ENCODE measurements around the gene TSHZ1.
A peak's percentile ranks its signal among the peaks of the same experiment; 100 is the strongest.

TSHZ1 gene

DNA sequence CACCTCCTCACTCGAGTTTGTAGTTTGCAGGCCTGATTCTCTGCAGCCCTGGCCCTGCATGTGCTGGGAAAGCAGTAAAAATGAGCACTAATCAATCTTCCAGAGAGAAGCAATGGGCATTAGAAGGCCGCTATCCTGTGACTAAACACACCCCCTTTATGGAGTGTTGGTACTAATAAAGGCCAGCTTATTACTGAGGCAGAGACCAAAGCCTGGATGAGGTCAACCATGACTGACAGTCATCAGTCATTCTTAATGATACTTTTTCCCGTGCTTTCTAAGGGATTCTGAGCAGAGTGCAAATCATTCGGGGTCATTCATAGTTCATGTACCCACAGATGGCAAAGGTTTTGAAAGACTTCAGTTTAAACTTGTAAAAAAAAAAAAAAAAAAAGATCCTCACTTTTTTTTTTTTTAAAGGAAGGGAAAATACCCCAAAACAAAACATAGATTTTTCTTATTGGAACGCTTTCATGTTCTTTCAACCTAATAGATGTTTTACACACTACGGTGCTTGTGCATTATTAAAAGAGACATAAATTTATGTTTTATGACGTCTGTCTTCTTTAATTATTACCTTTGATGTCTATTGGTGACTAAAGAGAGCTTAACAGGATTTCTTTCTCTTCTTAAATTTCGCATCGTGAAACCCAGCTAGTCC, 13.2 kb downstream of the TSHZ1 start:
- peak; percentile 37 to 78 for DNase-seq

DNA sequence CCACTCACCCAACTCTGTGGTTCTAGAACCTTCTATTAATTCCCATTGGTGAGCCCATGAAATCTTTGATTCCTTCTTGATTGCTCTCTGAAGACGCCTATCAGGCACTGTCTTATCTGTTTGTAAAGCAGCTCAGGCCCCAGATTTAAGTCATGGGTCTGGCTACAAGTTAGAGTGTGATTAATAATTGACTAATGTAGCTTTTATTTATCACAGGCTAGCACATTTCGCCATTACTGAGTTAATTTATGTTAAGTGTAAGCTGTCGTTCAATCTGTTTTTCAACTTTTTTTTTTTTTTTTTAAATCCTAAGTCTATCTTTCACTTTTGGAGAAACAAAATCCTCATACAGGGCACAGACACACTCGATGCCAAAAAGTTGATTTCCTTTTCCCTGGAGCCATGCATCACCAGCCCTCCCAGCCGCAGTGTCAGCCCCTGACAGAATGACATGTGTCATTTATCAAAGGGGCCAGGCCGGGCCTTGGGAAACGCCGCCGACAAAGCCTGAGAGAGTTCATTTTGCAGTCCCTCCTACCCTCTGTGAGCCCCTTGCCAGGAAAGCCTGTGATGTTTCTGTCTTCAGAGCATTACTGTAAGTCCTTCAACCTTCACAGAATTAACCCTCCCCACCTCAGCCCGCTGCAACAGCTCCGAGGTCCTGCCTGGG, 15.8 kb downstream of the TSHZ1 start:
- no peak for DNase-seq

DNA sequence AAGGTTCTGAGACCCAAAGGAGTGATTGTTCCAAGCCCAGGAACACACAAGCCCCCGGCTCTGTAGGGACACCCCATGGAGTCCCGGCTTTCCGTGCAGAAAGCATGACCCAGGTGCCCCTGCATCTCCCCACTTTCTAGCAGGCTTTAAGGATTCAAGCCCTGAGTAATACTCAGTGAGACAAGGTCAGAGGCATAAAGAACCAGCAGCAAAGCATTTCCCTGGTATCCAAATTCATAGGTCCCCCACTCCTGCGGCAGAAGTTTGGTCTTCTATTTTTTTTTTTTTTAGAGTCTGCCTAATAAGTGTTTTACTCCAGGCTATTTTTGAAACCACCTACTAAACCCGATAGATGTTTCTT, 16.3 kb downstream of the TSHZ1 start:
- DNase-seq = no peak

DNA sequence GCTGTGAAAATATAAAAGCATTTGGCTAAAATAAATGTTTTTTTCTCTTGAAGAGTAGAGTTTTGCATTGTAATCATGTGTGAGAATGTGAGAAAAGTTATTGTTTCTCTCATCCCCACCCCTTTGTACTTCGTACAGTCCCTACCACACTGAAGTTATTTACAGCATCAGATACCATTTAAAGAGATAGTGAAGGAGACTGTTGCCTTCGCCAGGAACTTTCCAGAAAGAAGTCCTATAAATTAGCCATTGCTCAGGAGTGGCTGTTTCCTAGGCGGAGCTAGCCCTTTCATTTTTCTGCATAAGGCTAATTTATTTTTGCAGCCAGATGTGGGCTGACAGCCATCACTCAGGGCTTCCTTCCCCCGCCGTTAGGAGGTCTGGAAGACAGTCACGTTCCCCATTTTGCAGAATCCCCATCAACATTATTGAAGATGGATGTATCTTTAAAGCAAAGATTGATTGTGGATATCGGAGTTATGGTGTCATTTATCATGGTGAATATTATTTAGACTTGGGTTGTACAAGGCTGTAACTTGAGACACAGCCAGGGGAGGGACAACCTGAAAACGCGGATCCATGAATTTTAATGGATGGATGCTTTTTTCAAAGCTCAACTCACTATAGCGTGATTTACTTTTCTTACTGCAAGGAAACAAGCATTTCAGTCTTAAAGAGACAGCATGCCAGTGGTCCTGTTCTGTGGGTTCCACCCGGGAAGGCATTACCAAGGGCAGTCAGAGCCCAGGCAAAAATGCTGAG, 17.1 kb downstream of the TSHZ1 start:
- no peak for DNase-seq

DNA sequence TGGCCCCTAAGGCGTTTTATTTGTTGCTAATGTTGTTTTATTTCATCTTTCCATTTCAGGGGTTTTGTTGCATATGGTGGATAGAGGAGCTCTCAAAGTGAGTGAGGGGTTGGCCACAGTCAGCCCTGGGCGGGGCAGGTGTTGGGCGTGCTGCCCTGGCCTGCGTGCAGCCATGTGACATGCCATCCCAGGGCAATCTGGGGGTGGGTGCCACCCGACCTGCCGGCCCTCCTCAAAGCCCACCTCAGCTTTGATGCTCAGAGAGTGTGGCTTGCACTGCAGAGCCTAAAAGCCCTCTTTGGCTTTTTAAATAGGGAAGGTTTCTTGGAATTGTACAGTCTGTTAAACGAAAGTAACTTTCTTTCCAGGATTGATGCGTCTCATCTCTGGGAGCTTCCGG, 18.4 kb downstream of the TSHZ1 start:
- DNase-seq = no peak

DNA sequence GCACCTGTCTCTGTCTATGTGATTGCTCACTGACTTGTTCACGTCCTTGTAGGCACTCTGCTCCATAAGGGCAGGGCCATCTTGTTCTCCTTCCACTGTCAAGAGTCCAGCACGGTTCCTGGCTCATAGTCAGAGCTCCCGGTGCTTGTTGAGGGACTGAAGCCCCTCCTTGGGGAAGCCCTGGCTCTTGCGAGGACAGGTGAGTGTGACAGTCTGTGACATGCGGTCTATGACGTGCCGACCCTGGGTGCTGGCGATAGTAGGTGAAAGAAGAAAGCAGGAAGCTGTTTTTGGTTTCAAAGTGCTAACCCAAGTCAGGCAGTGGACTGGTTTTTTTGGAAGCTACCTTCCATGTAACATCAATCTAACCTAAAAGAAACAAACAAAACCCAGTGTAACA, 18.8 kb downstream of the TSHZ1 start:
- DNase-seq = no peak

DNA sequence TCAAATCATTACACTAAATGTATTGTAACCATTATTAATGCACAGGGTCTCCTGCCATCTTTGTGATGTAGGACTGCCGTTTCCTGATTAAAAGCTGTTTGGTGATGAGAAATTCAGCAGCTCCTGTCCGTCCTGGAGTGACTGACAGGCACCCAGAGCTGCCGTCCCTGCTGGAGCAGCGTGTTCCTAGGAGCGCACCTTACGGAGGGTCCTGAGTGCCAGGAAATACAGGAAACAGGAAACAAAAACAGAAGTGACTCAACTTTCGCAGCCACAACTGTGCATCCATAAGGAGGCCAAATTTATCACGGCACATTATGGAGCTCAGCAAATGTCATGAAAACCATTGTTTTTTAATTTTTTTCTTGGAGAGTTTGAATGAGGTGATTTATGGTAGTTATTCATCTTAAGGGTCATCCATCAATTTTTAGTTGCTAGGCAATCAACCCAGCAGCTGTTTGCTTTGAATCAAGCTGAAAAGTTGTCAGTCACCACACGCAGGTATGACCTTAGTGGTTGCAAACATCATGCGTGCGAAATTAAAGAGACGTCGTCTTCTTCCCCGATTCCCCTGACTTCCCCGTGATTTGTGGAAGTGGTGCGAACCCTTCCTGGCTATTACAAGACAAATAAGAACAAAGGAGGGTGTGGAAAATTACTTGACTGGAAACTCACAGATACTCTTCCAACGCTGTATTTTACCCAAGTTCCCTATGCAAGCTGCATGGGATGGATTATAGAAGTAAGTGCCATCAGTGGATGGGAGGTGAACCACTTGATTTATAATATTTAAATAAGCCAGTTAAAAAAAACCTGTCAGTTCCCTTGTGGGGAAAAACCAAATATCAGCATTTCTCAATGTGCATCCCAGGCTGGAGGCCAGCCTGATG, 19.8 kb downstream of the TSHZ1 start:
- DNase-seq = no peak

DNA sequence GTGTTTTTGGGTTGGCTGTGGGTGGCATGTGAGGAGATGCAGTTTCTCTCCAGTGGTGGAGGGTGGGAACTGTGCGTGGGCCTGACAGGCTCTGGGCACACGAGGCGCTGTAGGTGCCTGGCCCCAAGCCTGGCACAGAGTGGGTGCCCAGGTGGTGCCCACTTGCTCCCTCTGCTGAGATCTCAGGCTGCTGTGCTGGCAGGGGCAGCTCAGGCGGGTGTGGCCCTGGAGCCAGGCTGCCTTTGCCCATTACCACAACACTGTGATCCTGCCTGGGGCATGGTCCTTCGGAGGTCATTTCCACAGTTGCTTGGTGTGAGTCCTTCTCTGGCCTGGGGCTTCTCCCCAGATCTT, 20.4 kb downstream of the TSHZ1 start:
- no peak for DNase-seq

DNA sequence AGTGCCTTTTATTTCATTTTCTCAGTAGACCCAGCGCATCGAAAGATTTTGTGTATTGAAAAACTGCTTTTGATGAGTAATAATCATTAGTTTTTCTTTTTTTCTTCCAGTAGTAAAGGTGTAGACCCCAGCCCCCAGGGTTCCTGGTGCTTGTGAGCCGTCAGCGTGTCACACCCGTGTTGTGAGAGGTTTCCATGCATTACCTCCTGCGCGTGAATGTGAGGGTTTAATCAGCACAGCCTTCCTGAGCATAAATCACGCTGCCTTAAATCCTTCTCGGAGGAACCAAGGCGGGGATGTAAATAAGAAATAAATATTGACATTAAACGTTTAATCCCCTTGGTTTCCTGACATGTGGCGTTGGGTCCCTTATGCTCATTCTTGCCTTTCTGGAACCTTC, 24.3 kb downstream of the TSHZ1 start:
- DNase-seq = no peak

DNA sequence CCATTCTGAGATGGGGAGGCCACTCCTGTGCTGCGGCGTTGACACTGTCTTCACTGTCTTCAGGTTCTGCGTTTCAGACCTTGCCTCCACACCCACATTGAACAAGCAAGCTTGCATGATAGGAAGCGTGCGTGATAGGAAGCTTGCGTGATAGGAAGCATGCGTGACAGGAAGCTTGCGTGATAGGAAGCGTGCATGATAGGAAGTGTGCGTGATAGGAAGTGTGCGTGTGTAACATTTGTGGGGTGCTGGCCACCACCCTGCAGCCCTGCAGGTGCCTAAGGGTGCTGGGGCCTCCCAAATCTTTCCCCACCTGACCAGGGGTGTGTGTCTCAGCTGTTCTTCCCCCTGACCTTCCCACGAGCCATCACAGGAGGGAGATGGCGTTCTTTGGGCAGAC, 25.3 kb downstream of the TSHZ1 start:
- no peak for DNase-seq

DNA sequence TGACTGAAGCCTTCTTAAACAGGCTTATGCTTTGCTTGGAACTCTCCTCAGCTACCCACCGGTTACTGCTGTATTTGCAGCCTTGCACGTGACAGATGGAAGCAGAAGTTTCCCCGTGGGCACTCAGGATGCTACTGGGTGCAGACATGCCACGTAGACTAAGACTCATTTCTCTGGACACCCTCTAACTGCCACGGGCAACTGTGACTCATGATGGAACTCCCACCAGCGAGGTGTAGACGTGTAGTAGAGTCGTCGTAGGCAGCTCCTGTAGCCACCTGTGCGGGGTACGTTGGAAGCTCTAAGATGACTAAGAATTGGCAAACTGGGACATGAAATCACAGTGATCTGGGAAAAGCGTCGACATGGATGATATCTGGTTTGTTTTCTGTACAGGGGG, 27.5 kb downstream of the TSHZ1 start:
- DNase-seq = no peak

DNA sequence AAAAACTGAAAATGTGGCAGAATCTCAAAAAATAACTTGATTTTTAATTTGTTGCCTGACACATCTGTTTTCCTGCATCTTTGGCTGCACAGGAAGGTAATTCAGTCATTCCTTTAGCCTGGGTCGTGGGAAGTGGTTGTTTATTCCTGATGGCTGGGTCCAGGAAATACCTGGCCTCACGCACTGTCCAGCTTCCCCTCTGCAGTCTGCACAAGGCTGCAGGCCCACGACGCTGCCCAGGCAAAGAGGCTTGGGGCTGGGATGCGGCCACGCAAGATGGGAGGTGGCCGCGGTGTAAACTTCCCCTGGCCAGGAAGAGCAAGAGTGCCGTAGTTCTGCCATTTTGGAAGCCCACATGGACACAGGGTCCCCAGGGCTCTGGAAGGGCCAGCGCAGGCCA, 28.2 kb downstream of the TSHZ1 start:
- no peak for DNase-seq

DNA sequence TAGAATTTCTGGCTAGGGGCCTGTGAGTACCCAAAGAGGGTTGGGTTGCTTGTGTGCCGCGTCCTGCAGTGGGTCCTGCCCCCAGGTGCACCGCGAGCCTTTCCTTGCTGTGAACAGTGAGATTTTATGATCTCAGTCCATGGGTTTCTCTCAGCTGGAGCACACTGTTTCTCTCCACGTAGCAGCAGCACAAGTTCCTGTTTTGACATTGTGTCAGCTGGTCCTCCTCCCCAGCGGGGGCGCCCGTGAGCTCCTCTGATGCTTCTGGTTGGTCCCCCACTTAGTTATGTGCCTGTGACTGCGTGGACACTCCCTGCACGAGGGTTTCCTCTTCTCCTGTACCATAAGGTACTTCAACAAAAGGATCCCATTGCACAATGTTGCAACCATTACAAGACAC, 29.8 kb downstream of the TSHZ1 start:
- DNase-seq = no peak

DNA sequence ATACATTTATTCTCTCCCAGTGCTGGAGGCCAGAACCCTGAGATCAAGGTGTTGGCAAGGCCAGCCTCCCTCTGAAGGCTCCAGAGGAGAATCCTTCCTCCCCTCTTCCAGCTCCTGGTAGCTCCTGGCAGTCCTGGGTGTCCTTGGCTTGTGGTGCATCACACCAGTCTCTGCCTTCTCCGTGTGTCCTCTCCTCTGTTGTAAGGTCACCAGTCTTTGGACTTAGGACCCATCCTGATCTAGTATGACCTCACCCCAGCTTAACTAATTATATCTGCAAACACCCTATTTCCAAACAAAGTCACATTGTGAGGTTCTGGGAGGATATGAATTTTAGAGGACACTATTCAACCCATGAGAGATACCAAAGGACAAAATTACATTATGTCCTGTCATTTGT, 31.1 kb downstream of the TSHZ1 start:
- DNase-seq = no peak

DNA sequence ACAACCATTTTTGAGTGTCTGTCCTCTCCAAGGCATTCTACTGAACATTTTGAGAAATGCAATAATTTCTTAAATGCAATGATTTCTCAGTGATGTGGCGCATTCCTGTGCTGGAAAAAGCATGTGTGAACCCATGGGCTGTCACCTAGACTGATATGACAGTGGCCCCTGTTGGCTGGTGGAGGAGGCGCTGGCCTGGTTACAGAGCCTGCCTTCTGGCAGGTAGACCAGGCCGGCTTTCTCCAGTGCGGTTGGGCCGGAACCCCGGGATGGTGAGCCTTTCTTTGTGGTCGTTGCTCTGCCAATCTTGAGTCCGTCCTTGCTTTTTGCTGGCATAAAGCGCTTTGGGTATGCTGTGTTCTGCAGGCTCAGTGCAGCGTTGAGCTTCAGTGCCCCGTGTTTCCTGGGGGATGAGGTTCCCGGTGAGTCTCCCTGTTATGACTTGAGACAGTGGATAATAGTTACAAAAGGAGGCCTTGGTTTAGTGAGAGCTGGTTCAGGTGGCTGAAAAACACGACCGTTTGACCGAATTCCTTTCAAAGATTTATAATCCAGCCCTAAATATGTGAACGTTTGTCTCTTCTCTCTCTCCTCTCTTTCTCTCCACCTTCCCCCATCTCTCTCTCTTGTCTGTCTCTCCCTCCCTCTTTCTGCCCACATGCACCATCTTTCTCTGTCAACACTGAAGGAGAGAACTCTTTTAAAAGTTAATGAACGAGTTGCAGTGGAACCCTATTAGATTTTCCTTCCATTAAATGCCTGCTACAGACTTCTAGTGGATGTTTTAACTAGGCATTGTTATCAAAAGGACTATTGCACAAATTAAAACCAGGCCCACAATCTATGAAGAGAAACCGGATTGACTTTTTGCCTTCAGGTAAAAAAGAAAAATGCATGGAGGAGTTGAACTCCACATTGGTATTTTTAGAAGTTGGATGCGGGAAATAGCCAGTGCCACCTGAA, 34.0 kb downstream of the TSHZ1 start:
- peak in 1 of 2 experiments; percentile 22 for DNase-seq

DNA sequence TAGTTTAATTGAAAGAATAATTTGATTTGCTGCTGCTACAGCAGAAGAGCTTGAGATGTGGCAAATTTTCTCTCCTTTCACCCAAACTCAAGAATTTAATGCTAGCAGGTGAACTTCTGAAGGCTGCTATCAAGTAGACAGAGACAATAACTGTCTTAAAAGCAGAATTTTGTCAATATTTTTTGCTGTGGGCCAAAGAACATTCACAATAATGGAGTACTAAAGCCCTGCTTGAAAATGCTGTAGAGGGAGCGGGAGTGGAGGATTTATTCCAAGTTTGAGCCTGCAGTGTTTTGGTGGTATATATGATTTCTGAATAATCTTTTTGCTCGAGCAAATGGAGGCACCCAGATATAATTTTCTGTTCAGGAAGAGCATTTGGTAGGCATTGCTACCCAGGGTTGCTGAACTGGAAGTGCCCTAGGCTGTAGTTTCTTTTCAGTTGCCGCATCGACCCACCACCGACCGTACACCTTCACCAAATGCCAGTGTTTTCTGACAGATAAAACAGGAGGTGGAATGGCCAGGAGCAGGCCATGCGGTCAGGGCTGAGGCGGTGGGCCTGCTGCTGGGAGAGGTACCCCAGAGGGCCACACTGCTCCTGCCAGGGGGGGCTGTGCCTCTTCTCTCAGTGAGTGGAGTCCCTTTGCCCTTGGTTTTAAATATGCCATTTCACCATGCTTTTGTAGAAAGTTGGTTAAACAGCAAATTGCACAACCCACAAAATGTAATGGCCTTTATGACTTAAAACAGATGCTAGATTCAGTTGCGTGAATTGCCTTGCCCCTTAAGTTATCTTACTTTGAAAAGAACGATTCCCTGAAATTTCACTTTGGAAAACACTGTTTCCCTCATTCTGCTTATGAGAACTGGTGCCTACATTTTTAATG, 36.4 kb downstream of the TSHZ1 start:
- DNase-seq = peak in 1 of 2 experiments; percentile 12

DNA sequence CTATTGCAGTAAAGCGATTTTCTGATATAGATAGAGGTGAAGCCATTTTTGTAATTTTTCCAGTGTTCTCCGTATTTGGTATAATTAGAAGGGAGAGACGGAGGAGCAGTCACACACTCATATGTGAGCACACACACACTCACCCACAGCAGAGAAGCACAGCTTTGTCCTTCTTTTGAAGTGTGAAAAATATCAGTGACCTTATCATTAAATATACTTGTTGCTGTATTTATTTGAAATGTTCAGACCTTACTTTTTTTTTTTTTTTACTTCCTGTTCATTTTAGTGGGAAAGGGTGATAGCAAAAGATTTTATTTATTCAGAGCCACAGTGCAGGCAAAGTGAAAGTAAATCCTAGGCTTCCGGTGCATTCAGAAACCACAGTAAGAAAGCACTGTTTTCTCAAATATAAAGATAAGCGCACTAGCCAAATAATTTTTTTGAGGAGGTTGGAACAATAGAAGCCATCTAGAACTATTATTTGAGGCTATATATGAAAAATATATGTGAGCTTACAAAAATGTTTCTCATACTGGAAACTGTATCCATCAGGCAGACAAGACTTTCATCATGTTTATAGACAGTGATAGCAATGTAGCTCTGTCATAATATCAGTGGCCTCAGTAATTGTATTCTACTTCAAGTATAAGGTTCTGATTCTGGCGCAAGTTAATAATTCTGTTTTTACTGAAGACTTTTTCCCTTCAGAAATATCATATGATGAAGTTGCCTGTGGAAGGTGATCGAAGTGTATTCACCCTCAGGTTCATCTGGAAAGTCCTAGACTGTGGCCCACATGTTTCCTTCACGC, 37.2 kb downstream of the TSHZ1 start:
- peak; percentile 16 to 20 for DNase-seq

DNA sequence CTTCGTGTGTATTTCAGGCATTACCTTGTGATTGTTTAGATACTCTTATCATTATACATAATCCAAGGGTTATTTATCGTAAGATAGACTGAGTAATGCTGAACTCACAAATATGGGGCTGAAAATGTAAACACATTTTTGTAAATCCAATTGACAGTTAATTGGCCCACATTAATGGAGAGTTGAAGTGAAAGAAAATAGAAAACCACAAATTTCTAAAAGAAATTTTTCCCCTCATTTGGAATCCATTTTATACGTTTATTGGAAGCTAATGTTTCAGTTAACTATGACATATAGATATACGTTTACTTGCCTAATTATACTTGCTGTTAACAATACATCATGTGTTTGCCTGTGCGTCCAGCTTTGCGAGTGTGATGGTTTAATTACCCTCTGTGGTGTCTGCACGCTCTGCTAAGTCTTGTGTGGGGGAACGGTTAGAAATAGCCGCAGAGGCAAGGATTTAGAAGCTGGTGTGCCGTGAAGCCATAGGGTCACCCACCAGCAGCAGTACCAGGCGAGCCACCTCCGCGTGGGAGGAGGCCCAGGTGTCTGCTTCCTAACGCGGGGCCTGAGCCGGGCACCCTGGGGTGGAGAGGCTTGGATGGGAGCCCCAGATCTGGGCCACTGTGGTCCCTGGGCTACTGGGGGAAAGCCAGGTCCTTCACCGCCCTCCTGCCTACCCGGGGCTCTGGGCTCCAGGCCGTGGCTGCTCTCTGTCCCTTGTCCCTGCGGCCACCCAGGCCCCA, 38.0 kb downstream of the TSHZ1 start:
- peak; percentile 34 to 46 for DNase-seq

DNA sequence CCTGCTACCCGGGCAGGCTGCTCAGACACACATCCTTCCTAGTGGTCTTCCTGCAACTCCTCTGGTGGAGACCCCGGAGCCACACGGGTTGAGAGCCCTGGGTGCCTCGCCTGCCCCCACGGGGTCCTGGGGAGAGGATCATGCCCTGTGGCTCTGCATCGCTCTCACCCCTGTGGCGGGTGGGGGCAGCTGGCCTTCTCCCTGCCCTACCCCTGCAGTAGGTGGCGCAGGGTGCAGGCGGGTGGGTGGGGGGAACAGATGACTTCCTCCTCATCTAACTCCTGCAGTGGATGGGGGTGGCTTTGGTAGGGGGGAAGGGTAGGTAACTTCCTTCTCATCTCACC, 38.5 kb downstream of the TSHZ1 start:
- DNase-seq = no peak

All from SHP77 (cell line).